HepG2 (cell line): ENCODE data around the gene FOSL2. TPM values are rescaled to one million over a fixed set of nuclear protein-coding genes. Genes with fewer than 3 reads are reported as not detected.

Source experiments
- ATAC-seq: fragments of 200-7000 bp; cut with Tn5 transposase; 3 replicates; pipeline ENCODE4 v1.9.1; 2020; ENCODE audit warnings: mild to moderate bottlenecking, moderate library complexity
- BruUV-seq: library from RNA; stranded (reverse); fragments of 400-500 nt; replicated peaks from 2 replicates; lab custom pipeline; 2021; lab: Mats Ljungman, UMichigan
- CTCF ChIA-PET: fragments of 300-600 bp; formaldehyde crosslinking; extraction: SDS; loops from one replicate; lab custom pipeline; 2021; ENCODE audit warnings: low total read pairs, inconsistent platforms, low intra/inter-chr PET ratio; lab: Yijun Ruan, JAX
- POLR2A ChIA-PET: fragments of 350-600 bp; sonication (Branson Sonifier 250); formaldehyde crosslinking; loops from one replicate; lab custom pipeline; 2020; ENCODE audit warnings: antibody characterized with exemption, inconsistent platforms; lab: Yijun Ruan, JAX
- DNase-seq: peaks from one replicate; pipeline ENCODE4 v3.0.0-alpha.2; 2015; ENCODE audit warnings: low spot score
- FAIRE-seq: peaks from 3 replicates; lab custom pipeline; 2011; peaks lifted over from hg19 to GRCh38; lab: Jason Lieb, UNC
- H2AFZ ChIP-seq: one replicate; pipeline ENCODE4 v1.6.1; 2011; ENCODE audit warnings: low read length, inconsistent platforms
- H3K27ac ChIP-seq: fragments of 300-600 bp; 3 replicates; pipeline ENCODE4 v1.8.0; 2011; ENCODE audit warnings: mixed run types, mild to moderate bottlenecking, mixed read lengths, low read length, inconsistent platforms; ENCODE audit not compliant: insufficient read depth; ENCODE audit errors: extremely low read length
- H3K27me3 ChIP-seq, 2 experiments: fragments of 200-600 bp in 1 of 2; 2 replicates in 1 of 2; 3 replicates in 1 of 2; pipeline versions ENCODE4 v1.6.0 to v1.8.0; 2011; ENCODE audit warnings: low read length in 2 of 2, mild to moderate bottlenecking in 2 of 2, moderate library complexity in 2 of 2, inconsistent platforms in 1 of 2; ENCODE audit not compliant: insufficient read depth in 2 of 2, control insufficient read depth in 1 of 2
- H3K36me3 ChIP-seq, 2 experiments: fragments of 200-600 bp in 1 of 2; replicated peaks in 1 of 2; 2 replicates in 1 of 2; 3 replicates in 1 of 2; pipeline versions ENCODE4 v1.5.1 to v1.8.0; 2011; ENCODE audit warnings: low read length in 2 of 2, inconsistent platforms in 1 of 2; ENCODE audit not compliant: insufficient read depth in 2 of 2, control insufficient read depth in 1 of 2
- H3K4me1 ChIP-seq: 2 replicates; pipeline ENCODE4 v1.5.1; 2012; ENCODE audit warnings: low read length, inconsistent platforms; ENCODE audit not compliant: insufficient read depth
- H3K4me2 ChIP-seq: 2 replicates; pipeline ENCODE4 v1.6.0; 2011; ENCODE audit warnings: low read depth, low read length, inconsistent platforms
- H3K4me3 ChIP-seq, 3 experiments: fragments of 200-600 bp in 1 of 3; sonication (generic), shearing (Covaris generic) in 1 of 3; replicated peaks in 1 of 3; 2 replicates each; pipeline ENCODE4 v1.5.1; 2011 to 2016; ENCODE audit warnings: low read length in 3 of 3, inconsistent platforms in 2 of 3, low read depth in 2 of 3, mild to moderate bottlenecking in 2 of 3, control low read depth in 1 of 3, mixed read lengths in 1 of 3; ENCODE audit not compliant: insufficient read depth in 1 of 3
- H3K79me2 ChIP-seq: one replicate; pipeline ENCODE4 v1.6.1; 2011; ENCODE audit warnings: low read length, inconsistent platforms; ENCODE audit not compliant: insufficient read depth
- H3K9ac ChIP-seq: 2 replicates; pipeline ENCODE4 v1.6.0; 2011; ENCODE audit warnings: mild to moderate bottlenecking, low read depth, low read length, inconsistent platforms; ENCODE audit not compliant: insufficient read depth
- H3K9me3 ChIP-seq: 2 replicates; pipeline ENCODE4 v1.5.1; 2012; ENCODE audit warnings: mild to moderate bottlenecking, low read length
- H4K20me1 ChIP-seq: 2 replicates; pipeline ENCODE4 v1.6.0; 2011; ENCODE audit warnings: inconsistent platforms, mild to moderate bottlenecking, low read length, moderate library complexity; ENCODE audit not compliant: insufficient read depth
- ARID2 ChIP-seq: sonication (generic); formaldehyde crosslinking; IDR thresholded peaks from 2 replicates; pipeline ENCODE4 v1.8.1; 2022; ENCODE audit warnings: mild to moderate bottlenecking, missing genetic modification reagents, borderline replicate concordance
- ERF ChIP-seq: IDR thresholded peaks from 2 replicates; pipeline ENCODE4 v1.6.1; 2018; ENCODE audit warnings: missing biosample characterization, missing genetic modification reagents
- FOXA3 ChIP-seq: IDR thresholded peaks from 2 replicates; pipeline ENCODE4 v1.6.1; 2016; ENCODE audit warnings: missing genetic modification reagents, missing compliant biosample characterization
- NR2F6 ChIP-seq, 2 experiments: IDR thresholded peaks; 2 replicates each; pipeline ENCODE4 v1.6.1; 2016; ENCODE audit warnings: antibody characterized with exemption in 1 of 2, mild to moderate bottlenecking in 1 of 2
- POGZ ChIP-seq: sonication (generic); formaldehyde crosslinking; IDR thresholded peaks from 2 replicates; pipeline ENCODE4 v1.4.0; 2020; ENCODE audit warnings: mild to moderate bottlenecking, missing genetic modification reagents
- POLR2AphosphoS2 ChIP-seq: IDR thresholded peaks from 2 replicates; pipeline ENCODE4 v1.6.1; 2011; ENCODE audit warnings: low read depth, low read length, improper control_type of control experiment
- SATB2 ChIP-seq: sonication (generic); formaldehyde crosslinking; IDR thresholded peaks from 2 replicates; pipeline ENCODE4 v1.5.0; 2020; ENCODE audit warnings: missing genetic modification reagents
- ZNF263 ChIP-seq: sonication (generic); formaldehyde crosslinking; IDR thresholded peaks from 2 replicates; pipeline ENCODE4 v1.4.0; 2020; ENCODE audit warnings: missing genetic modification reagents
- ZNF678 ChIP-seq: sonication (generic); formaldehyde crosslinking; IDR thresholded peaks from 2 replicates; pipeline ENCODE4 v1.4.0; 2020; ENCODE audit warnings: mild to moderate bottlenecking, missing genetic modification reagents
- ZNF766 ChIP-seq: sonication (generic); formaldehyde crosslinking; IDR thresholded peaks from 2 replicates; pipeline ENCODE4 v1.5.0; 2020; ENCODE audit warnings: missing genetic modification reagents, borderline replicate concordance
- WGBS: methylation state at CpG from one replicate; pipeline ENCODE4 v1.1.6; 2017; ENCODE audit warnings: low lambda C conversion rate; 5-methylcytosine and 5-hydroxymethylcytosine counted together
- in situ Hi-C: cut with HindIII; loops from 2 replicates; pipeline ENCODE4 v1.10.0; 2017; ENCODE audit warnings: low pct_unique_long_range_greater_than_20kb; ENCODE audit not compliant: extremely low pct_ligation_motif_present
- intact Hi-C: fragments of 100-400 bp; cut with micrococcal nuclease; formaldehyde crosslinking; loops from one replicate; pipeline ENCODE4 v1.10.0; 2022; ENCODE audit not compliant: unreplicated experiment
- polyA plus RNA-seq, 8 experiments: library from polyadenylated mRNA; depleted of rRNA in 3 of 8; stranded (reverse) in 7 of 8; unstranded in 1 of 8; fragments of >200 nt; fragmentation: Illumina TruSeq in 4 of 8; extraction: Trizol in 4 of 8; gene quantifications; 2 replicates each; pipeline versions ENCODE4 v1.2.1 to v1.2.3, GENCODE V29; 2011 to 2016; ENCODE audit warnings: low read depth in 4 of 8, missing spikeins in 1 of 8, mixed read lengths in 1 of 8; ENCODE audit not compliant: insufficient read depth in 1 of 8
- total RNA-seq, 5 experiments: library from RNA; depleted of rRNA; stranded (reverse); fragments of >200 nt; fragmentation: Illumina TruSeq; extraction: Trizol; gene quantifications; 2 replicates each; pipeline ENCODE4 v1.2.3, GENCODE V29; 2016; ENCODE audit warnings: low read depth in 1 of 5
- TF ChIP-seq, protein P1 (sequence below): sonication (generic); formaldehyde crosslinking; IDR thresholded peaks from 2 replicates; pipeline ENCODE4 v1.4.0; 2020; ENCODE audit warnings: missing genetic modification reagents
- TF ChIP-seq, protein P2 (sequence below): sonication (generic); formaldehyde crosslinking; IDR thresholded peaks from 2 replicates; pipeline ENCODE4 v1.4.0; 2020; ENCODE audit warnings: mild to moderate bottlenecking, missing genetic modification reagents

FOSL2 gene
- total and polyA plus RNA-seq, 2 of the 13 experiments (the other 11 are each of a cell fraction or from before 2014, with no cell fraction given) = 3.4 to 18.1 TPM

DNA sequence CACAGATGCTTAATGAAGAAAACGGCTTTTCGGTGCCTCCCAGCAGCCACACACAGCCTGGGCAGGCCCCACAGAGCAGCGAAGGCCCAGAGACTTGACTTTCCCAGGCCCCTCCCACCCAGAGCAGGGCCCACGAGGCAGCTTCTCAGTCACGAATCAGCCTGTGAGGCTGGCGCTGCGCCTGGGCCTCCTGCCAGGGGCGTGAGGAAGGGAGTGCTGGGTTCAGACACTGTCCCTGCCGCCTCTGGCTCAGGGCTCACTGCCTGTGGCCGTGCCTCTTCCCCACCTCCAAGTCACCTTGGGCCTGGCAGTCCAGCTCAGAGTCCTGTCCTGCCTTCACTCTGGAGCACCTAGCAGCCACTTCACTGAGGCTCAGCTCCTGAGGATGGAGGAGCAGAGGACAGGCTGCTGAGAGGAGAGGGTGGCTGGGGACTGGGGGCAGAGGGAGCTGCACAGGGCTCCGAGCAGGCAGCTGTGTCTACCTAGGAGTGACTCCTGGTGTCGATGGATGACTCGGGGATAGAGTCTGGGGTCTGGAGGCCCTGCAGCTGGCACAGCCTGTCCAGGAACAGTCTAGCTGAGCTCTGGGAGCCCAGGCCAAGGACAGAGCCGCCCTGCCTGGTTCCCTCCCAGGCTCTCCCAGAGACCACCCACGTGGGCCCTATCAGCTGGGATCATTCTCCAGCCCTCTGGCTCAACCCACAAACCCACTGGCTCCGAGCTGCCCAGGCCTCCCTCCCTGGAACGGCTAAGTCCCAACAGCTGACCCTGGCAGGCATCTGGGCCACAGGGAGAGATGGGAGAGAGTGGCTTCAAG lies 36.4 kb upstream of the FOSL2 start:
- ChIA-PET POLR2A (interaction anchor here (0.7 to 1.4 kb wide), 3 partner anchors 35 to 604 kb away, joined by 3 to 4 read pairs (median 4); no protein-coding TSS in a partner anchor), CTCF (no interaction called here)
- BruUV-seq = no TSS peak
- Histone ChIP-seq H3K36me3 (no peaks in the 10 kb centered on the region), H3K4me2 (peak overlapping the region; percentile 67), H3K27ac (no peak overlapping the region), H3K4me1 (peaks cover 50% of the 10 kb centered on the region), H4K20me1 (no peaks in the 10 kb centered on the region), H2AFZ (no peak overlapping the region), H3K4me3 (peak overlapping the region in 2 of 3 experiments; percentile 6 to 63; a peak in 2 of 6 replicates), H3K27me3 (peaks cover 0 to 19% of the 10 kb centered on the region in 2 experiments; a peak in 4 of 5 replicates), H3K9ac (peak overlapping the region; percentile 17; the same call in 1 of the 2 replicates), H3K79me2 (no peaks in the 10 kb centered on the region), H3K9me3 (no peaks in the 10 kb centered on the region)
- in situ Hi-C loops = no loop called here
- ATAC-seq (peak; percentile 68), FAIRE-seq (no peak), DNase-seq (no peak)
- intact Hi-C loops = loop anchor here (5.0 kb wide), 1 partner anchor 36 kb away; the partner anchor contains the start of gene FOSL2
- 9% methylated on average over 8 of the region's 17 CpGs for WGBS
- TF ChIP-seq POLR2AphosphoS2 (no peak), ERF (CRISPR knock-in tag) (no peak), NR2F6 (IDR thresholded peaks at IDR 0.05) (no peak), NR2F6 (CRISPR knock-in tag; IDR thresholded peaks at IDR 0.05) (no peak), ZNF263 (CRISPR knock-in tag) (no peak), ARID2 (CRISPR knock-in tag) (no peak), FOXA3 (CRISPR knock-in tag) (no peak), ZNF678 (CRISPR knock-in tag) (no peak), ZNF766 (CRISPR knock-in tag) (no peak), POGZ (CRISPR knock-in tag) (no peak), SATB2 (no peak)
- TF ChIP-seq, protein P1, sequence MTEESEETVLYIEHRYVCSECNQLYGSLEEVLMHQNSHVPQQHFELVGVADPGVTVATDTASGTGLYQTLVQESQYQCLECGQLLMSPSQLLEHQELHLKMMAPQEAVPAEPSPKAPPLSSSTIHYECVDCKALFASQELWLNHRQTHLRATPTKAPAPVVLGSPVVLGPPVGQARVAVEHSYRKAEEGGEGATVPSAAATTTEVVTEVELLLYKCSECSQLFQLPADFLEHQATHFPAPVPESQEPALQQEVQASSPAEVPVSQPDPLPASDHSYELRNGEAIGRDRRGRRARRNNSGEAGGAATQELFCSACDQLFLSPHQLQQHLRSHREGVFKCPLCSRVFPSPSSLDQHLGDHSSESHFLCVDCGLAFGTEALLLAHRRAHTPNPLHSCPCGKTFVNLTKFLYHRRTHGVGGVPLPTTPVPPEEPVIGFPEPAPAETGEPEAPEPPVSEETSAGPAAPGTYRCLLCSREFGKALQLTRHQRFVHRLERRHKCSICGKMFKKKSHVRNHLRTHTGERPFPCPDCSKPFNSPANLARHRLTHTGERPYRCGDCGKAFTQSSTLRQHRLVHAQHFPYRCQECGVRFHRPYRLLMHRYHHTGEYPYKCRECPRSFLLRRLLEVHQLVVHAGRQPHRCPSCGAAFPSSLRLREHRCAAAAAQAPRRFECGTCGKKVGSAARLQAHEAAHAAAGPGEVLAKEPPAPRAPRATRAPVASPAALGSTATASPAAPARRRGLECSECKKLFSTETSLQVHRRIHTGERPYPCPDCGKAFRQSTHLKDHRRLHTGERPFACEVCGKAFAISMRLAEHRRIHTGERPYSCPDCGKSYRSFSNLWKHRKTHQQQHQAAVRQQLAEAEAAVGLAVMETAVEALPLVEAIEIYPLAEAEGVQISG = 0 out of 2 replicates have a peak, but pooled peaks have one; percentile 39
- TF ChIP-seq, protein P2, sequence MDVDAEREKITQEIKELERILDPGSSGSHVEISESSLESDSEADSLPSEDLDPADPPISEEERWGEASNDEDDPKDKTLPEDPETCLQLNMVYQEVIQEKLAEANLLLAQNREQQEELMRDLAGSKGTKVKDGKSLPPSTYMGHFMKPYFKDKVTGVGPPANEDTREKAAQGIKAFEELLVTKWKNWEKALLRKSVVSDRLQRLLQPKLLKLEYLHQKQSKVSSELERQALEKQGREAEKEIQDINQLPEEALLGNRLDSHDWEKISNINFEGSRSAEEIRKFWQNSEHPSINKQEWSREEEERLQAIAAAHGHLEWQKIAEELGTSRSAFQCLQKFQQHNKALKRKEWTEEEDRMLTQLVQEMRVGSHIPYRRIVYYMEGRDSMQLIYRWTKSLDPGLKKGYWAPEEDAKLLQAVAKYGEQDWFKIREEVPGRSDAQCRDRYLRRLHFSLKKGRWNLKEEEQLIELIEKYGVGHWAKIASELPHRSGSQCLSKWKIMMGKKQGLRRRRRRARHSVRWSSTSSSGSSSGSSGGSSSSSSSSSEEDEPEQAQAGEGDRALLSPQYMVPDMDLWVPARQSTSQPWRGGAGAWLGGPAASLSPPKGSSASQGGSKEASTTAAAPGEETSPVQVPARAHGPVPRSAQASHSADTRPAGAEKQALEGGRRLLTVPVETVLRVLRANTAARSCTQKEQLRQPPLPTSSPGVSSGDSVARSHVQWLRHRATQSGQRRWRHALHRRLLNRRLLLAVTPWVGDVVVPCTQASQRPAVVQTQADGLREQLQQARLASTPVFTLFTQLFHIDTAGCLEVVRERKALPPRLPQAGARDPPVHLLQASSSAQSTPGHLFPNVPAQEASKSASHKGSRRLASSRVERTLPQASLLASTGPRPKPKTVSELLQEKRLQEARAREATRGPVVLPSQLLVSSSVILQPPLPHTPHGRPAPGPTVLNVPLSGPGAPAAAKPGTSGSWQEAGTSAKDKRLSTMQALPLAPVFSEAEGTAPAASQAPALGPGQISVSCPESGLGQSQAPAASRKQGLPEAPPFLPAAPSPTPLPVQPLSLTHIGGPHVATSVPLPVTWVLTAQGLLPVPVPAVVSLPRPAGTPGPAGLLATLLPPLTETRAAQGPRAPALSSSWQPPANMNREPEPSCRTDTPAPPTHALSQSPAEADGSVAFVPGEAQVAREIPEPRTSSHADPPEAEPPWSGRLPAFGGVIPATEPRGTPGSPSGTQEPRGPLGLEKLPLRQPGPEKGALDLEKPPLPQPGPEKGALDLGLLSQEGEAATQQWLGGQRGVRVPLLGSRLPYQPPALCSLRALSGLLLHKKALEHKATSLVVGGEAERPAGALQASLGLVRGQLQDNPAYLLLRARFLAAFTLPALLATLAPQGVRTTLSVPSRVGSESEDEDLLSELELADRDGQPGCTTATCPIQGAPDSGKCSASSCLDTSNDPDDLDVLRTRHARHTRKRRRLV (CRISPR knock-in tag) = no peak
